Gastroesophageal sphincter (tissue), 4 donors: ENCODE measurements around the gene PDE6D. TPM values are rescaled to one million over a fixed set of nuclear protein-coding genes. Genes with fewer than 3 reads are reported as not detected.

ENCODE experiments used
- ATAC-seq: fragments of 150-250 bp; one replicate; pipeline ENCODE4 v1.9.1; 2016; ENCODE audit warnings: mild to moderate bottlenecking, moderate library complexity
- H3K27ac ChIP-seq, 4 donors: fragments of 200-600 bp; sonication (generic) in 3 of 4; 1 replicate in 3 of 4; 2 replicates in 1 of 4; pipeline ENCODE4 v1.5.1; 2016 to 2019
- H3K27me3 ChIP-seq: fragments of 200-600 bp; sonication (generic); one replicate; pipeline ENCODE4 v1.5.1; 2019
- H3K36me3 ChIP-seq, 2 donors: fragments of 200-600 bp; sonication (generic); one replicate each; pipeline ENCODE4 v1.5.1; 2019; ENCODE audit warnings: control low read depth in 1 of 2
- H3K4me1 ChIP-seq, 3 donors: fragments of 200-600 bp; sonication (generic); 1 replicate in 2 of 3; 2 replicates in 1 of 3; pipeline ENCODE4 v1.5.1; 2016 to 2019; ENCODE audit warnings: control low read depth in 2 of 3
- H3K4me3 ChIP-seq, 2 donors: fragments of 200-600 bp; sonication (generic); one replicate each; pipeline ENCODE4 v1.5.1; 2019; ENCODE audit warnings: mild to moderate bottlenecking in 1 of 2, moderate library complexity in 1 of 2
- H3K9me3 ChIP-seq, 3 donors: fragments of 200-600 bp; sonication (generic); one replicate each; pipeline ENCODE4 v1.5.1; 2017 to 2019; ENCODE audit warnings: control low read depth in 2 of 3
- CTCF ChIP-seq, 4 experiments: fragments of 200-600 bp in 2 of 4; fragments of 450-650 bp in 2 of 4; sonication (generic) in 1 of 4; IDR thresholded peaks; one replicate each; pipeline ENCODE4 v1.5.1; 2017 to 2019; ENCODE audit warnings: antibody characterized with exemption in 4 of 4, mild to moderate bottlenecking in 2 of 4, moderate library complexity in 2 of 4
- EP300 ChIP-seq: sonication (generic); formaldehyde crosslinking; IDR thresholded peaks from one replicate; pipeline ENCODE4 v1.6.1; 2017; ENCODE audit warnings: antibody characterized with exemption, mild to moderate bottlenecking
- POLR2A ChIP-seq, 2 donors: fragments of 450-650 bp; IDR thresholded peaks; one replicate each; pipeline ENCODE4 v1.6.1; 2017; ENCODE audit warnings: antibody characterized with exemption in 2 of 2, mild to moderate bottlenecking in 2 of 2, moderate library complexity in 1 of 2
- POLR2AphosphoS5 ChIP-seq: sonication (generic); formaldehyde crosslinking; IDR thresholded peaks from one replicate; pipeline ENCODE4 v1.6.1; 2017; ENCODE audit warnings: antibody characterized with exemption
- WGBS, 2 donors: methylation state at CpG; one replicate each; pipeline ENCODE4 v1.1.5; 2018; ENCODE audit warnings: low coverage in 1 of 2; 5-methylcytosine and 5-hydroxymethylcytosine counted together
- total RNA-seq, 4 donors: library from RNA; depleted of rRNA; stranded (reverse); fragments of >200 nt; gene quantifications; one replicate each; pipeline ENCODE4 v1.1.0, GENCODE V29; 2016

The PDE6D gene
- total RNA-seq, 4 donors from 2014 or later, result 24.3 to 33.7 (median 28.7) TPM

DNA sequence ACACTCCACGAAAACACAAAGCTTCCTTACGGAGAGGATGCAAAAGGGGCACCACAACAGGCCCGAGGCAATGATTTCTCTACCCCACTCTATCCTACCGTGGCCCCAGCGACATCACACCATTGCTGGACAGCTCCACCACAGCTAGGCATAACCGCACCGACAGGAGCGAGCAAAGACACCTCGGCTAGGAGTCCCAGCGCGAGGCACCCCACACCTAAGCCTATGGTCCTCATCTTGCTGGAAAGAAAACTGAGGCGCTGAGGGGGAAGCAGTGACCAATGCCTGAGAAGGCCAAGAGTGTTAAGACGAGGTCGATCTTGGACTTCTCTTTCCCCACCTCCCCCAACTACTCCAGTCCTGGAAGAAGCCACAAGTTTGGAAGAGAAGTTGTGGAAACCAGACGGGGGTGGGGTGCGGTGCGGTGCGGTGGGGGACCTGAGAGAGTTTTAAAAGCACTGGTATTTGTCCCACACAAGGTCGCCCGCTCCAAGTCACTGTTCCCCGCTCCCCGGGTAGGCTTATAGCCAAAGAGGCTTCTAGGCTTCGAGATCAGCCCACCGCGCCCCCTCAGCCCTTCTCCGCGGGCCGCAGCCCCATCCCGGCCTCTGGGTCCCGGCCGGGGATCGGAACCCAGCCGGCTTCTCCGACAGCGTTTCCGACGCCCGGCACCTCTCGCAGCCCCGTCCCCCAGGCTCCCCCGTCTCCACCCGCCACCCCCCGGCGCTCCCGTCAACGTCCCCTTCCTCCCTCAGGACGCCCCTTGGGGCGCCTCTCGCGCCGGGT lies 766 bp downstream of the PDE6D start:
- Histone ChIP-seq H3K27me3 (no peaks in the 10 kb centered on the region), H3K4me3 (peak overlapping the region; percentile 91 to 92), H3K27ac (peak overlapping the region; percentile 62 to 92 (median 90)), H3K36me3 (no peaks in the 10 kb centered on the region), H3K4me1 (peaks cover 0 to 53% (median 14%) of the 10 kb centered on the region in 3 donors), H3K9me3 (no peaks in the 10 kb centered on the region)
- no peak for ATAC-seq
- TF ChIP-seq EP300 (no peak), CTCF (IDR thresholded peaks at IDR 0.05) (no peak), POLR2A (IDR thresholded peaks at IDR 0.05) (no peak), POLR2AphosphoS5 (no peak)
- 0 to 70% methylated on average over 3 of the region's 51 CpGs for WGBS, 2 donors

- Histone ChIP-seq H3K9me3 (no peaks in the 10 kb centered on the region), H3K36me3 (no peaks in the 10 kb centered on the region), H3K27me3 (no peaks in the 10 kb centered on the region), H3K4me3 (no peak overlapping the region), H3K27ac (no peak overlapping the region), H3K4me1 (no peaks in the 10 kb centered on the region)
- 74 to 96% methylated on average over 5 to 6 of the region's 6 CpGs for WGBS, 2 donors
- TF ChIP-seq POLR2A (IDR thresholded peaks at IDR 0.05), result no peak
- ATAC-seq, result no peak
These were observed 11.6 kb downstream of the PDE6D start for GRCh38 chr2:231769170-231770136.

DNA sequence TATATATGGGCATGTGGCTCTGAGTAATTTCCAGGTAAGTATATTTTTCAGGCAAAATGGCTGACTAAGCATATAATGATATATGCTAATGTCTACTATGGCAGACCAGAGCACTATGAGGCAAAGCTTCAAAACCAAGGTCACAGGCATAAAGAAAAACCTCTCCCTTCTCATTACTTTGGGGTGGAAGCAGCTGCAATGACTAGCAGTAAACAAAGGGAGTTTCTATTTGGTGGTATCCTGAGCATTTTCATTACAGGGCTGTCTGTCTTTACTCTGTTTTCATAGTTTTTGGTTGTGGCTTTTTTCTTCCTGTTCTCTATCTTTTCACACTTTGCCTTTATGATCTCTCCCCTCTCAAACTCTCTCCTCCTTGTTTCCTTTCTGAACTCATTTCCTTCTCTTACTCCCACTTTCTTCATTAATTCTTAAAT lies 15.6 kb downstream of the PDE6D start:
- no peaks in the 10 kb centered on the region for H3K4me1 ChIP-seq
- no peak overlapping the region for H3K4me3 ChIP-seq
- no peak for TF ChIP-seq EP300
- TF ChIP-seq CTCF (IDR thresholded peaks at IDR 0.05), result no peak
- no peak for TF ChIP-seq POLR2A (IDR thresholded peaks at IDR 0.05)
- TF ChIP-seq POLR2AphosphoS5, result no peak
- no peaks in the 10 kb centered on the region for H3K9me3 ChIP-seq
- H3K27me3 ChIP-seq, result no peaks in the 10 kb centered on the region
- no peak for ATAC-seq
- no peaks in the 10 kb centered on the region for H3K36me3 ChIP-seq
- H3K27ac ChIP-seq, result no peak overlapping the region

GRCh38 chr2:231764760-231765159 lies 16.3 kb downstream of the PDE6D start:
- H3K27ac ChIP-seq, result no peak overlapping the region
- H3K27me3 ChIP-seq, result no peaks in the 10 kb centered on the region
- TF ChIP-seq POLR2AphosphoS5 (no peak), CTCF (IDR thresholded peaks at IDR 0.05) (no peak), POLR2A (IDR thresholded peaks at IDR 0.05) (no peak), EP300 (no peak)
- H3K4me3 ChIP-seq, result no peak overlapping the region
- 83 to 96% methylated on average over 1 to 4 of the region's 4 CpGs for WGBS, 2 donors
- no peaks in the 10 kb centered on the region for H3K9me3 ChIP-seq
- H3K36me3 ChIP-seq, result no peaks in the 10 kb centered on the region
- H3K4me1 ChIP-seq, result no peaks in the 10 kb centered on the region
- ATAC-seq, result no peak

DNA sequence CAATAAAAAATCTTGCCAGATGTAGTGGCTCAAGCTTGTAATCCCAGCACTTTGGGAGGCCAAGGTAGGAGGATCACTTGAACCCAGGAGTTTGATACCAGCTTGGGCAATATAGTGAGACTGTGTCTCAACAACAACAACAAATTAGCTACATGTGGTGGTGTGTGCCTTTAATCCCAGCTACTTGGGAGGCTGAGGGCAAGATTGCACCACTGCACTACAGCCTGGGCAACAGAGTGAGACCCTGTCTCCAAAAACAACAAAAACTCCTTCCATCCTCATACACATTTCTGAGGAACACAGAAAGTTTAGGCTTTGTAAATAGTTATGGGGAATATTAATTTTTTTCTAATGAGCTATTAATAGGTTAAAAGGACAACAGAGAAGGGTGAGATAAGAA lies 17.0 kb downstream of the PDE6D start:
- Histone ChIP-seq H3K4me1 (no peaks in the 10 kb centered on the region), H3K4me3 (no peak overlapping the region)
- ATAC-seq, result no peak

More for the DNA sequence above, 17.0 kb downstream of the PDE6D start:
- Histone ChIP-seq H3K27me3 (no peaks in the 10 kb centered on the region), H3K9me3 (no peaks in the 10 kb centered on the region), H3K27ac (no peak overlapping the region), H3K36me3 (no peaks in the 10 kb centered on the region)
- TF ChIP-seq CTCF (IDR thresholded peaks at IDR 0.05), result no peak
- no peak for TF ChIP-seq EP300
- TF ChIP-seq POLR2A (IDR thresholded peaks at IDR 0.05), result no peak
- no peak for TF ChIP-seq POLR2AphosphoS5
